ENCODE data around the gene MAP7D1.
"Not testable (repeated sequence)": the region's sequence is repeated elsewhere in the genome, so short reads cannot be mapped to it uniquely, and the experiment has no call there.

The MAP7D1 gene

GRCh38 chr1:36168514-36168913 lies 12.6 kb downstream of the MAP7D1 start:
- DNase-seq (ENCODE audit: low spot score), result no peak

DNA sequence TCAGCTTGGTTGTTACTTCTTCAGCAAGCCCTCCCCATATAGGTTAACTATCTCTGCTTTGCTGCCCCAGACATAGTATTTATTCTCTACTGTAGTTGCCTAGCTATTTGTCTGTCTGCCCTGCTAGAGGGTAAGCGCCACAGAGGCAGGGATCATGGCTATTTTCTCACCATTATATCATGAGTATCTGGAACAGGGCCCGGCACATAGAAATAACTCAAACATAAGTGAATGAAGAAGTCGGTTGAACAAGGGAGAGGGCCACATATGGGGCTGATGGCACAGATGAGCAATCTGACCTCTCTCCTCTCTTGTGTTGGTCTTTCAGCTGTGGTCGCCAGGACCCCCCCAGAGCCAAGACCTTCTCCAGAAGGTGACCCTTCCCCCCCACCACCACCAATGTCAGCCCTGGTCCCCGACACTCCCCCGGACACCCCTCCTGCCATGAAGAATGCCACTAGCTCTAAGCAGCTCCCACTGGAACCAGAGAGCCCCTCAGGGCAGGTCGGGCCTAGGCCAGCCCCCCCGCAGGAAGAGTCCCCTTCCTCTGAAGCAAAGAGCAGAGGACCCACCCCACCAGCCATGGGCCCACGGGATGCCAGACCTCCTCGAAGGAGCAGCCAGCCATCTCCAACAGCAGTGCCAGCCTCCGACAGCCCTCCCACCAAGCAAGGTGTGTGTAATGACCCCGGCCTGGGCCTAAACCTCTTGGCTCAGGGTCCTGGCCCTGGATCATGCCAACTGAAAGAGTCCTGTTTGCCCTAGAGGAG lies 14.9 kb downstream of the MAP7D1 start:
- no peak for DNase-seq (ENCODE audit: low spot score)

DNA sequence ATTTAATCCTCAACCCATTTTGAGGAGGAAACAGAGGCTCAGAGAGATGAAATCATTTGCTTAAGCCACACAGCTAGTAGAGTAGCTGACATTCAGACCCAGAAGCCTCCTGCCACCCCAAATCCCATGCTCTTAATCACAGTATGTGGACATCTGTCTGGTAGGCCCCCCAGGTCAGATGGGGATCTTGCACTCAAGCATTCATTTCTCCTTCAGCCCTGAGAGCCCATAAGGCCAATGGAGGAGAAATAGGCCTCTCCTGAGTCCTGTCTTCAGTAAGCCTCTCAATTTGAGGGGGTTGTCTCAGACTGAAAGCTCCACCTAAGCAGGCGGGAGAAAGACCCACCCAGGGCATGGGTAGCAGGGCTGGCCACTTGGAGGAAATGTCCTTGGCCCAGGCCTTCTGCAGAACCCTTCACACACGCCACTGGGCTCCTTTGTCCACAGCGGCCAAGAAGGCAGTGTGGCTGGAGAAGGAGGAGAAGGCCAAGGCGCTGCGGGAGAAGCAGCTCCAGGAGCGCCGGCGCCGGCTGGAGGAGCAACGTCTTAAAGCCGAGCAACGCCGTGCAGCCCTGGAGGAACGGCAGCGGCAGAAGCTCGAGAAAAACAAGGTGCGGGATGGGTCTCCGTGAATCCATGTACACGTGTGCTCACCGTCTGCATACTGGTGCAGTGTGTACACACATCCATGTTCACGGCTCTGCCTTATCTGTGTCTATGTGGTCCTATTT lies 16.2 kb downstream of the MAP7D1 start:
- DNase-seq (ENCODE audit: low spot score), result no peak

GRCh38 chr1:36172983-36173382 lies 17.0 kb downstream of the MAP7D1 start:
- no peak for DNase-seq (ENCODE audit: low spot score)

DNA sequence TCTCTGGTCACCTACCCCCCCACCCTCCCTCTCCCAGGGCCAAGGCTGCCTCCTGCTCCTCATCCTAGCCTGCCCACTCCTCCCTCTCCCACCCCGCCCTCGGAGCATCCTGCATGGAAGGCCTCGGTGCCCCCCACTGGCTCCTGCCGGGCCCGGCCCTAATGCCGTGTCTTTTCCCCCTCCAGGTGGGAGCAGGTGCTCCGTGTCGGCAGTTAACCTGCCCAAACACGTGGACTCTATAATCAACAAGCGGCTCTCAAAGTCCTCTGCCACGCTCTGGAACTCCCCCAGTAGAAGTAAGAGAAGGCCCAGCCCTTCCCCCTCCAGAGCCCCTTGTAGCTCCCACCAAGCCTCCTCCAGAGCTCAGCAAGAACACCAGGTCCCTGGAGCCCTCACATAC lies 18.8 kb downstream of the MAP7D1 start:
- no peak for DNase-seq (ENCODE audit: low spot score)

DNA sequence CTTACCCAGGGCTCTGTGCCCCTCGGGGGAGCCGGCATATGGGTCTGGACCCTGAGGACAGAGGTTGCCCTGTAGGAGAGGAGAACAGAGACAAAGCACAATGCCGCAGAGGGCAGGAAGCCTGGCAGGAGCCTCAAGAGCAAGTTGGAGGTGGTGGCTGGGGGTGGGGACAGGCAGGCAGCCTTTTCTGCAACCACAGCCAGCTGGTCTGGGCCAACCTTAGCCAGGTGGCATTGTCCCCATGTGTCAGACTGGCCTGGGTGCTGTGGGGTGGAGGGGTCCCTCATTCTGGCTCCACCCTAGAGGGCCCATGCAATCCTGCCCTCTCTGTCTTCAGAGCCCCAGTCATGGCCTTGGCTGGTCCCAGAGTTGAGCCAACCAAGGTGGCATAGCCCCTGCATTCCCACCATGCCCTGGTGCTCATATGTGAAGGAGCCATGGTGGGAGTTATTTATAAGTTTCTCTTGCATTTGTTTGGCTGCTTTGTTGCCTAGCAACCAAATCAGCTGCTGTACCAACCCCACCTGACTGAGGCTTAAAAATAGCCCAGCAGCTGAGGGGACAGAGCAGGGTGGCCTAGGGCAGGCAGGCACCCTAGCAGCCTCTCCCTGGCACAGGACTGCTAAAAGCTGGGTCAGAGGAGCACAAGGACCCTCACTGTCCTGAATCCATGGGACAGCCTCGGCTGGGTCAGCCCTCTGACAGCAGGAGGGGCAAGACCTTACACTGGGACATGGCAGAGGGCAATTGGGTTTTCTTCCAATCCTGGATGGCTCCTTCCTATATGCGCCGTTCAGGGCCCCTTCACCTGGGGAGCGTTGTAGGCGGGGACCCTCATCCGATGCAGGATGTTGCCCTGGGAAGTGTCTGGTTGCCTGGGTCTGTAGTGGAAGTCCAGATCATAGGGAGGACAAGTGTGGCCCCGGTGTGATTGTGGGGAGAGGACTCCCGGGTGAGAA lies 19.5 kb downstream of the MAP7D1 start:
- peak; percentile 73 for DNase-seq (ENCODE audit: low spot score)

GRCh38 chr1:36176106-36176949 lies 20.4 kb downstream of the MAP7D1 start:
- DNase-seq (ENCODE audit: low spot score), result no peak

DNA sequence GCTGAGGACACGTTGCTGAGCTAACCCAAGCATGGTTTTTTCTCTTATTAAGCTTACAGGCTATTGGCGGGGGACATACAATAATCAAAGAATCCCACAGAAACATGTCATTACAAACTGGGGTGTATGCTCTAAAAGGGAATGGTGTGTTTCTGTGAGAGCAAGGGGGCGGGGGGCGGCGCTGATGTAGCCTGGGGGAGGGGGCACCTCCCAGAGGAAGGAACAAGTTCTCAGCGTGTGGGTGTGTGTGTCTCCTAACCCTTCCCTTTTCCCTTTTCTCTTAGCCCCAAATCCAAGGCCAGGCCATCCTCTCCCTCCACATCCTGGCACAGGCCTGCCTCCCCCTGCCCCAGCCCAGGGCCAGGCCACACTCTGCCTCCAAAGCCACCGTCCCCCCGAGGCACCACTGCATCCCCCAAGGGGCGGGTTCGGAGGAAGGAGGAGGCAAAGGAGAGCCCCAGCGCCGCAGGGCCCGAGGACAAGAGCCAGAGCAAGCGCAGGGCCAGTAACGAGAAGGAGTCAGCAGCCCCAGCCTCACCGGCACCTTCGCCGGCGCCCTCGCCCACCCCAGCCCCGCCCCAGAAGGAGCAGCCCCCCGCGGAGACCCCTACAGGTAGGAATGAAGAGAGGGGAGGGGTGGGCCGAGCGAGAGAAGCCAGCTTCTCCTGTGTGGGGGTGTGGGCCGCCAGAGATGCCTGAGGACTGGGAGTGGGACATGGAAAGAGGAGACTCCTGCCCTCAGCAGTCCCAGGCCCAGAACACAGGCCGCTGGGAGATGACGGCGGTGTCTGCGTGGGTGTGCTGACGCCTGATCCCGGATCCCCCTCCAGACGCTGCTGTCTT lies 21.9 kb downstream of the MAP7D1 start:
- no peak for DNase-seq (ENCODE audit: low spot score)

- no peak for DNase-seq (ENCODE audit: low spot score)
Measured at GRCh38 chr1:36178471-36179219, 22.7 kb downstream of the MAP7D1 start.

DNA sequence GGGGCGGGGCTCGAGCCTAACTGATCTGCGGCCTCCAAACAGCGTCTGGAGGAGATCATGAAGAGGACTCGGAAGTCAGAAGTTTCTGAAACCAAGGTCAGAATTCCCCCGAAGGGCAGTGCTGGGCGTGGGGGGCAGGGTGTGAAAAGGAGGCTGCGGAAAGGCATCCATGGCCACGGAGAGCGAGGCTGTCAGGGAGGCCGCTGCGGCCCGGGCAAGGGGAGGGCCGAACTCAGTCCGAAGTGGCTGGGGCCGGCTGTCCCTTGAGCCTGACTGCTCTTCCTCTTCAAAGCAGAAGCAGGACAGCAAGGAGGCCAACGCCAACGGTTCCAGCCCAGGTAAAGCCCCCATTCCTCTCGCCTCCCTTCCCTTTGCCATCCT lies 23.2 kb downstream of the MAP7D1 start:
- no peak for DNase-seq (ENCODE audit: low spot score)

DNA sequence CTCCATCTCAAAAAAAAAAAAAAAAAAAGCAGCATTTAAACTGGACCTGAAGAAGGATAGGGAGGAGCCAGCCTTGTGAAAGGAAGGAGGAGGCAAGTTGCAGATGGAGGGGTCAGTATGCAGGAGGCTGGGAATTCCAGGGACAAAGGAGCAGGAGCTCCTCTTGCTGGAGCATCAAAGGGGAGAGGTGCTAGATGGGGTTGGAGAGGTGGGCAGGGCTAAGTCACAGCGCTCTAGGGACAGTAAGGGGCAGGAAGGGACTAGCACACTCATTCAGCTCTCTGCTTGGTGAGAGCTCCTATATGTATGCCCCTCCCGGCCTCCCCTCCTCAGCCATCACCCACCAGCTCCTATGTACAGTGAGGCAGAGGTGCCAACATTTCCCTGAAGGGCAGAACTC lies 26.8 kb downstream of the MAP7D1 start:
- DNase-seq (ENCODE audit: low spot score), result no peak

DNA sequence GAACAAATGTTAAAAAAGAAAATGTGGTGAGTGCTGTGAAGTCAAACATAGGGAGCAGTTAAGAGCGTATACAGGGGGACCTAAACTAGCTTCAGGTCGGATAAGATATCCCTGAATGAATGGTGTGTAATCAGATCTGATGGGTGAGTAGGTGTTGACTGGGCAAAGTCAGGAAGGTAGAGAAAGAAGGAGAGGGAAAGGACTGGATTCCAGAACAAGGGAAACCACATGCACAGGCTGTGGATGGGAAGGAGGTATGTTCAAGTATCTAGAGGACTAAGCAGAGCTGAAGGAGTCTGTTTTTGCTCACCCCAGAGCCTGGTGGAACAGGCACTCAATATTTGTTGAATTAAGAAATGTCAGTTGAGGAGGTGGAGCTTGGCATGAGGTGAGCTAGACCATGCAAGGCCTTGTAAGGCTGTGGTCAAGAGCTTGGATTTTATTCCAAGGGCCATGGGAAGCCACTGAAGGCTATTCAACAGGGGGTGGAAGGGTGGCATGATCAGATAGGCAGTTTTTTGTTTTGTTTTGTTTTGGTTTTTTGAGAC lies 27.4 kb downstream of the MAP7D1 start:
- no peak for DNase-seq (ENCODE audit: low spot score)

- DNase-seq (ENCODE audit: low spot score), result peak; percentile 97
Measured at GRCh38 chr1:36187800-36188593, 32.0 kb downstream of the MAP7D1 start.

GRCh38 chr1:36196805-36197204 lies 40.8 kb downstream of the MAP7D1 start:
- DNase-seq (ENCODE audit: low spot score), result not testable (repeated sequence)

GRCh38 chr1:36198641-36199040 lies 42.7 kb downstream of the MAP7D1 start:
- no peak for DNase-seq (ENCODE audit: low spot score)

- DNase-seq (ENCODE audit: low spot score), result no peak
Measured at GRCh38 chr1:36199934-36200741, 44.2 kb downstream of the MAP7D1 start.

GRCh38 chr1:36203027-36203553 lies 47.1 kb downstream of the MAP7D1 start:
- no peak for DNase-seq (ENCODE audit: low spot score)
